CD14-positive monocyte (primary cell): Measurements from ENCODE around the gene DENND11. TPM values are rescaled to one million over a fixed set of nuclear protein-coding genes. Genes with fewer than 3 reads are reported as not detected.

ENCODE experiments used
- DNase-seq, 3 donors: peaks; one replicate each; pipeline ENCODE4 v3.0.0-alpha.2; 2011 to 2022
- H2AFZ ChIP-seq: 2 replicates; pipeline ENCODE4 v1.6.0; 2012; ENCODE audit warnings: mild to moderate bottlenecking, low read depth, low read length, inconsistent platforms; ENCODE audit not compliant: insufficient read depth, poor library complexity, severe bottlenecking
- H3K27ac ChIP-seq, 2 donors: 1 replicate in 1 of 2; 2 replicates in 1 of 2; pipeline ENCODE4 v1.5.1; 2012 to 2013; ENCODE audit warnings: low read length in 2 of 2, control low read depth in 1 of 2, inconsistent platforms in 1 of 2, low read depth in 1 of 2, mild to moderate bottlenecking in 1 of 2
- H3K27me3 ChIP-seq, 2 donors: one replicate each; pipeline versions ENCODE4 v1.6.0 to v1.6.1; 2011 to 2013; ENCODE audit warnings: low read length in 2 of 2; ENCODE audit not compliant: control insufficient read depth in 2 of 2, insufficient read depth in 2 of 2
- H3K36me3 ChIP-seq, 2 donors: replicated peaks in 1 of 2; 1 replicate in 1 of 2; 2 replicates in 1 of 2; pipeline versions ENCODE4 v1.5.1 to v1.6.1; 2012 to 2013; ENCODE audit warnings: low read length in 2 of 2, control low read depth in 1 of 2, inconsistent platforms in 1 of 2, mild to moderate bottlenecking in 1 of 2; ENCODE audit not compliant: insufficient read depth in 2 of 2, control insufficient read depth in 1 of 2
- H3K4me1 ChIP-seq, 2 donors: 1 replicate in 1 of 2; 2 replicates in 1 of 2; pipeline versions ENCODE4 v1.5.1 to v1.6.1; 2012 to 2013; ENCODE audit warnings: low read length in 2 of 2, control low read depth in 1 of 2, inconsistent platforms in 1 of 2, mild to moderate bottlenecking in 1 of 2, moderate library complexity in 1 of 2; ENCODE audit not compliant: insufficient read depth in 2 of 2, control insufficient read depth in 1 of 2
- H3K4me2 ChIP-seq: replicated peaks from 2 replicates; pipeline ENCODE3; 2012; ENCODE audit warnings: low read length, moderate library complexity, mild to moderate bottlenecking; ENCODE audit not compliant: poor library complexity, severe bottlenecking; ENCODE audit errors: extremely low read depth
- H3K4me3 ChIP-seq, 3 experiments: fragments of 200-600 bp in 1 of 3; sonication (generic) in 1 of 3; replicated peaks in 1 of 3; 1 replicate in 2 of 3; 2 replicates in 1 of 3; pipeline ENCODE4 v1.5.1; 2011 to 2013; ENCODE audit warnings: low read length in 3 of 3, mild to moderate bottlenecking in 3 of 3, control low read depth in 2 of 3, low read depth in 2 of 3, inconsistent platforms in 1 of 3, moderate library complexity in 1 of 3
- H3K79me2 ChIP-seq: 2 replicates; pipeline ENCODE4 v1.6.0; 2012; ENCODE audit warnings: mild to moderate bottlenecking, control low read depth, inconsistent platforms, low read length, moderate library complexity; ENCODE audit not compliant: insufficient read depth
- H3K9ac ChIP-seq: 2 replicates; pipeline ENCODE4 v1.6.0; 2017; ENCODE audit warnings: low read length, mild to moderate bottlenecking; ENCODE audit not compliant: insufficient read depth, poor library complexity, severe bottlenecking
- H3K9me3 ChIP-seq, 2 donors: replicated peaks in 1 of 2; 1 replicate in 1 of 2; 2 replicates in 1 of 2; pipeline versions ENCODE4 v1.5.1 to v1.6.1; 2012 to 2013; ENCODE audit warnings: low read length in 2 of 2, control low read depth in 1 of 2; ENCODE audit not compliant: control insufficient read depth in 1 of 2, insufficient read depth in 1 of 2
- H4K20me1 ChIP-seq: 2 replicates; pipeline ENCODE4 v1.6.0; 2012; ENCODE audit warnings: mild to moderate bottlenecking, low read length, control low read depth, moderate library complexity; ENCODE audit not compliant: insufficient read depth
- H3K27ac Mint-ChIP-seq, 7 donors: one replicate each; pipeline ENCODE4 v1.8.0; 2020; ENCODE audit warnings: mild to moderate bottlenecking in 7 of 7, mixed read lengths in 7 of 7, moderate library complexity in 6 of 7, inconsistent platforms in 2 of 7
- H3K27me3 Mint-ChIP-seq, 3 donors: one replicate each; pipeline ENCODE4 v1.8.0; 2021 to 2022; ENCODE audit warnings: low read depth in 3 of 3, mild to moderate bottlenecking in 3 of 3, mixed read lengths in 3 of 3, moderate library complexity in 3 of 3, inconsistent platforms in 1 of 3
- H3K36me3 Mint-ChIP-seq, 2 donors: one replicate each; pipeline ENCODE4 v1.8.0; 2020; ENCODE audit warnings: mixed read lengths in 2 of 2, inconsistent platforms in 1 of 2, mild to moderate bottlenecking in 1 of 2
- H3K4me1 Mint-ChIP-seq: one replicate; pipeline ENCODE4 v1.8.0; 2020; ENCODE audit warnings: mild to moderate bottlenecking, mixed read lengths
- H3K4me3 Mint-ChIP-seq, 2 donors: one replicate each; pipeline ENCODE4 v1.8.0; 2020; ENCODE audit warnings: mild to moderate bottlenecking in 2 of 2, mixed read lengths in 2 of 2, moderate library complexity in 1 of 2
- H3K9me3 Mint-ChIP-seq, 7 donors: one replicate each; pipeline ENCODE4 v1.8.0; 2020 to 2022; ENCODE audit warnings: mixed read lengths in 7 of 7, mild to moderate bottlenecking in 6 of 7, moderate library complexity in 6 of 7, inconsistent platforms in 2 of 7
- CTCF ChIP-seq: fragments of 200-600 bp; IDR thresholded peaks from one replicate; pipeline ENCODE4 v1.8.0; 2022; ENCODE audit warnings: antibody characterized with exemption, mild to moderate bottlenecking
- WGBS: methylation state at CpG from one replicate; pipeline ENCODE4 v1.1.5; 2013; ENCODE audit warnings: missing lambda C conversion rate; ENCODE audit not compliant: insufficient coverage; 5-methylcytosine and 5-hydroxymethylcytosine counted together
- intact Hi-C, 2 donors: fragments of 100-400 bp; cut with micrococcal nuclease; formaldehyde crosslinking; loops; one replicate each; pipeline versions ENCODE4 v1.15.0 to v1.15.1; 2023
- polyA plus RNA-seq, 3 donors: library from polyadenylated mRNA; depleted of rRNA in 1 of 3; unstranded in 2 of 3; stranded (reverse) in 1 of 3; fragments of 300-500 nt in 2 of 3; fragments of >200 nt in 1 of 3; fragmentation: Illumina TruSeq in 2 of 3; gene quantifications; 1 replicate in 2 of 3; 2 replicates in 1 of 3; pipeline ENCODE4 v1.2.3, GENCODE V29; 2012 to 2021

The DENND11 gene
- polyA plus RNA-seq, 3 donors, result 1.4 to 4.7 (median 1.9) TPM

- H3K9ac ChIP-seq, result no peak overlapping the region
- Mint-ChIP-seq H3K4me3 (no peak overlapping the region), H3K4me1 (peaks cover 22% of the 10 kb centered on the region), H3K27me3 (no peaks in the 10 kb centered on the region), H3K36me3 (peaks cover 38 to 40% of the 10 kb centered on the region in 2 donors), H3K27ac (no peak overlapping the region), H3K9me3 (peaks cover 0 to 2% (median 0%) of the 10 kb centered on the region in 7 donors)
- peaks cover 15 to 19% of the 10 kb centered on the region in 2 donors for H3K4me1 ChIP-seq
- 80% methylated on average over 1 of the region's 3 CpGs for WGBS
- H3K36me3 ChIP-seq, result peaks cover 38 to 43% of the 10 kb centered on the region in 2 donors
- H3K4me2 ChIP-seq, result peak overlapping the region; percentile 88
- H3K9me3 ChIP-seq, result no peaks in the 10 kb centered on the region
- no peaks in the 10 kb centered on the region for H4K20me1 ChIP-seq
- DNase-seq, result no peak
- no peak overlapping the region for H2AFZ ChIP-seq
- H3K27ac ChIP-seq, result no peak overlapping the region
- no peak for TF ChIP-seq CTCF
- intact Hi-C loops, result loop anchor here in 1 of 2 donors (10.0 kb wide), 1 partner anchor 84 kb away; no protein-coding TSS in a partner anchor
- peak overlapping the region in 1 of 3 experiments; percentile 96 for H3K4me3 ChIP-seq
- no peaks in the 10 kb centered on the region for H3K27me3 ChIP-seq
- H3K79me2 ChIP-seq, result peaks cover 32% of the 10 kb centered on the region
Measured at GRCh38 chr7:141739250-141739649, 37.3 kb upstream of the DENND11 start.

GRCh38 chr7:141738592-141739013 lies 36.6 kb upstream of the DENND11 start:
- H3K27ac Mint-ChIP-seq, result peak overlapping the region; percentile 97 to 100 (median 99)
- DNase-seq, result no peak
- TF ChIP-seq CTCF, result no peak
- Histone ChIP-seq H3K4me2 (peak overlapping the region; percentile 88), H3K79me2 (peaks cover 32% of the 10 kb centered on the region), H3K9ac (peak overlapping the region; percentile 87), H3K27me3 (no peaks in the 10 kb centered on the region), H3K4me1 (peaks cover 15 to 19% of the 10 kb centered on the region in 2 donors), H3K9me3 (no peaks in the 10 kb centered on the region), H4K20me1 (no peaks in the 10 kb centered on the region), H3K36me3 (peaks cover 32 to 36% of the 10 kb centered on the region in 2 donors), H3K4me3 (peak overlapping the region; percentile 77 to 96 (median 86)), H3K27ac (peak overlapping the region; percentile 80 to 96), H2AFZ (peak overlapping the region; percentile 96)
- no peaks in the 10 kb centered on the region for H3K27me3 Mint-ChIP-seq
- H3K9me3 Mint-ChIP-seq, result peaks cover 0 to 2% (median 0%) of the 10 kb centered on the region in 7 donors
- 0% methylated on average over 5 of the region's 6 CpGs for WGBS
- peaks cover 22% of the 10 kb centered on the region for H3K4me1 Mint-ChIP-seq
- peaks cover 31 to 34% of the 10 kb centered on the region in 2 donors for H3K36me3 Mint-ChIP-seq
- intact Hi-C loops, result loop anchor here in 1 of 2 donors (10.0 kb wide), 1 partner anchor 84 kb away; no protein-coding TSS in a partner anchor
- peak overlapping the region; percentile 96 to 99 for H3K4me3 Mint-ChIP-seq
